ENCODE results near the gene LECT2. TPM values are rescaled to one million over a fixed set of nuclear protein-coding genes. Genes with fewer than 3 reads are reported as not detected.

Gene LECT2
- total RNA-seq, 1 donor from 2014 or later: not detected

DNA sequence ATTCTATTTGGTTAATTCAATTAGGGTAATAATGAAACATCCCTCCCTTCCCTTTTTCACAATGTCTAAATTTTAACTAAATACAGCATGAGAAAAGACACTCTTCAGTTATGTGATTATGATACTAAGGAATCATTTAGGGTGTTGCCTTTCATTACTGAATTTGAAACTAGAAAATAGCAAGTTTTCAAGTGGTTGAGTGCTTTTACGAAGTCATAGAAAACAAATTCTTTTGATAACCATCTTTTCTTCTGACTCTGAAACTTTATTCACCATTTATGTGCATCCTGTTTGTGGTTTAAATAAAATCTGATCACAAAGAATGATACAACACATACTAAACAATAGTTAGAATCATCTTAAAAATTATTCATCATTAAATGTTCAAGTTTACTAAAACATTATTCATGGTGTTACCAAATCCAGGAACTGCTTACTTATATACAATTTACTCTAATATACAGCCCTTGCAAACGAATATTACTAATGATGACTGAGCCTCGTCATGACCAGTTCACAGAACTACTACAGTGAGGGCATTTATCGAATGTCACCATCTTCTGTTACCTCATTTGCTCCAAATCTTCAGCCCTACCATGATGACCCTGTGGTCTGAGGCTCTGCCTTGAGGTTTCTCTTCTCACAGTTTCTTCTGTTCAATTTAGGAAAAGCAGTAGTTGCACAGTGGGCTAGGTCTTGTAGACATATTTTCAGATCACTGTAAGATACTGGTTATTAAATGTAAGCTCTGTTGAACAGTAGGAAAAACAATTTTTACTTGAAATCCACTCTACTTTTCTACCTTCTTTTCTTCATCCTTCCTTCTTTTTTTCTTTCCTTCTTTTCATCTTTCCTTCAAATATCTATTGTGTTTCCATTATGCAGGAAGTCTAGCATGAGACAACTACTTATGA lies 40.8 kb downstream of the LECT2 start:
- peaks cover 92% of the 10 kb centered on the region for H3K27me3 Mint-ChIP-seq
- no peak for DNase-seq (ENCODE audit: extremely low spot score, unreplicated experiment)

DNA sequence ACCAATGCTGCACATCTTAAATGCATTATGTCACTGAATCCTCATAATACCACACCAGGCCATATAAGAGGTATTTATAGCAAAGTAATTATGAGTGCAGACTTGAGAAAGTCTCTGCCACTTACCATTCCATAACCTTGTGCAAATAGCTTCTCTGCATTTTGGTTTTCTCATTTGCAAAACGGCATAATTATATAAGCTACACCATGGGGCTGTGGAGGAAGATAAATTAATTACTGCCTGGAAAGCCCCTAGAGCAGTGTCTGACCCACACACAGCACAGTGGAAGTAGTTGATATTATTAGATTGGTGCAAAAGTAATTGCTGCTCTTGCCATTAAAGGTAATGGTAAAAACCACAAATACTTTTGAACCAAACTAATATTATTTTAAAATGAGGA lies 49.6 kb downstream of the LECT2 start:
- Mint-ChIP-seq H3K36me3 (no peaks in the 10 kb centered on the region), H3K4me3 (no peak overlapping the region), H3K27ac (no peak overlapping the region), H3K4me1 (ENCODE audit: unreplicated experiment) (peaks cover 9% of the 10 kb centered on the region), H3K9me3 (no peaks in the 10 kb centered on the region), H3K27me3 (peaks cover 60% of the 10 kb centered on the region)
- no peak for DNase-seq (ENCODE audit: extremely low spot score, unreplicated experiment)
- TF ChIP-seq, protein P1, sequence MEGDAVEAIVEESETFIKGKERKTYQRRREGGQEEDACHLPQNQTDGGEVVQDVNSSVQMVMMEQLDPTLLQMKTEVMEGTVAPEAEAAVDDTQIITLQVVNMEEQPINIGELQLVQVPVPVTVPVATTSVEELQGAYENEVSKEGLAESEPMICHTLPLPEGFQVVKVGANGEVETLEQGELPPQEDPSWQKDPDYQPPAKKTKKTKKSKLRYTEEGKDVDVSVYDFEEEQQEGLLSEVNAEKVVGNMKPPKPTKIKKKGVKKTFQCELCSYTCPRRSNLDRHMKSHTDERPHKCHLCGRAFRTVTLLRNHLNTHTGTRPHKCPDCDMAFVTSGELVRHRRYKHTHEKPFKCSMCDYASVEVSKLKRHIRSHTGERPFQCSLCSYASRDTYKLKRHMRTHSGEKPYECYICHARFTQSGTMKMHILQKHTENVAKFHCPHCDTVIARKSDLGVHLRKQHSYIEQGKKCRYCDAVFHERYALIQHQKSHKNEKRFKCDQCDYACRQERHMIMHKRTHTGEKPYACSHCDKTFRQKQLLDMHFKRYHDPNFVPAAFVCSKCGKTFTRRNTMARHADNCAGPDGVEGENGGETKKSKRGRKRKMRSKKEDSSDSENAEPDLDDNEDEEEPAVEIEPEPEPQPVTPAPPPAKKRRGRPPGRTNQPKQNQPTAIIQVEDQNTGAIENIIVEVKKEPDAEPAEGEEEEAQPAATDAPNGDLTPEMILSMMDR (conservative IDR thresholded peaks at IDR 0.05): no peak

More for the DNA sequence above, 40.8 kb downstream of the LECT2 start:
- TF ChIP-seq, protein P1 (conservative IDR thresholded peaks at IDR 0.05): no peak
- H3K4me1 Mint-ChIP-seq (ENCODE audit: unreplicated experiment): no peaks in the 10 kb centered on the region
- H3K9me3 Mint-ChIP-seq: no peaks in the 10 kb centered on the region
- no peak overlapping the region for H3K27ac Mint-ChIP-seq
- no peak overlapping the region for H3K4me3 Mint-ChIP-seq
- no peaks in the 10 kb centered on the region for H3K36me3 Mint-ChIP-seq

DNA sequence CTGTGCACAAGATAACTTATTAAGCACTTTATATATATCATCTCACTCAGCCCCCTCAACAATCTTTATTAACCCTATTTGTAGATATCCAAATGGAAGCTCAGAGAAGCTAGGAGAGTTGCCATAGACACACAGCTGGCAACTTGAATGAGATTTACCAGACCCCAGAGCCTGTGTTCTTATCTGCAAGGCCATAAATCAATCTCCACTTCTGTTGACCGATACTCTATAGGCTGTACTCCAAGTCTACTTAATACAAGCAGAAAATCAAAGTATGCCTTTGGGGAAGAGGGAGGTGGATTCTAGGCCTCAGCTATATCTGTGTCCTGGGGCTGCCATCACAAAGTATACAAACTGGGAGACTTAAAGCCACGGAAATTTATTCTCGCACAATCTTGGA lies 53.1 kb downstream of the LECT2 start:
- Mint-ChIP-seq H3K36me3 (no peaks in the 10 kb centered on the region), H3K27ac (no peak overlapping the region), H3K27me3 (peaks cover 61% of the 10 kb centered on the region), H3K9me3 (no peaks in the 10 kb centered on the region), H3K4me1 (ENCODE audit: unreplicated experiment) (peaks cover 9% of the 10 kb centered on the region), H3K4me3 (no peak overlapping the region)
- TF ChIP-seq, protein P1 (conservative IDR thresholded peaks at IDR 0.05): no peak
- no peak for DNase-seq (ENCODE audit: extremely low spot score, unreplicated experiment)

DNA sequence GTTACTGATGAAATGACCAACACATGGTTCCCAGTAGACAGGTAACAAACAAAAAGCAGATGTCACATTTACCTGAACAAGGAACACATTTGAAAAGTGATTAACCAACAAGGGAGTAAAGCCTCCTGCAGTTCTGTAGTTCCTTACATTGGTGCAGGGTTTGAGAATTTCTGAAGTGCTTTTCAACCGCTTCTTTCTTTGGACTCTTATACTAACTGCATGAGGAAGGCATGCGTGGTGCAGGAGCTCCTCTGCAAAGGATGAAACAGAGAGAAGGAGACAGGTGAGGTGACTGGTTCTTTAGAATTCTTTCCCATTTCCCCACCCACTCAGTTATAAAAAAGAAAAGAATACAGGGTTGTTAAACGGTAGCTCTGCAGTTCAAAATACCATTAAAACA lies 54.5 kb downstream of the LECT2 start:
- H3K36me3 Mint-ChIP-seq: no peaks in the 10 kb centered on the region
- no peak overlapping the region for H3K4me3 Mint-ChIP-seq
- no peak for DNase-seq (ENCODE audit: extremely low spot score, unreplicated experiment)
- no peak overlapping the region for H3K27ac Mint-ChIP-seq
- peaks cover 13% of the 10 kb centered on the region for H3K4me1 Mint-ChIP-seq (ENCODE audit: unreplicated experiment)
- H3K9me3 Mint-ChIP-seq: no peaks in the 10 kb centered on the region
- peaks cover 63% of the 10 kb centered on the region for H3K27me3 Mint-ChIP-seq
- TF ChIP-seq, protein P1 (conservative IDR thresholded peaks at IDR 0.05): no peak

DNA sequence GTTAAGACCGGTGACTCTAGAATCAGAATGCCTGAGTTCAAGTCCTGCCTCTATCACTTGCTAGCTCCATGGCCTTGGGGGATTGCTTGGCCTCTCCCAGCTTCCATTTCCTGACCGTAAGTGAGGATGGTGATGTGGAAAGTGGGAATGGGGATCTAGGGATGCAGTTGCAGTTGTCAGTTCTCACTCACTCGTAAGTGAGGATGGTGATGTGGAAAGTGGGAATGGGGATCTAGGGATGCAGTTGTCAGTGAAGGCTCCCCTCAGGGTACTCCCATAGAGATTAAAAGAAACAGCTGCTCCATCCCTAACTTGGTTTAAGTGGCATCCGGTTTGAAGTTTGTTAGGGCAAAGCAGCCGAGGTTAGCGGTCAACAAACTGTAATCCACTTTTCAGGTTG lies 56.1 kb downstream of the LECT2 start:
- TF ChIP-seq, protein P1 (conservative IDR thresholded peaks at IDR 0.05): no peak
- no peaks in the 10 kb centered on the region for H3K36me3 Mint-ChIP-seq
- no peak for DNase-seq (ENCODE audit: extremely low spot score, unreplicated experiment)
- H3K27me3 Mint-ChIP-seq: peaks cover 66% of the 10 kb centered on the region
- peaks cover 21% of the 10 kb centered on the region for H3K4me1 Mint-ChIP-seq (ENCODE audit: unreplicated experiment)
- no peak overlapping the region for H3K4me3 Mint-ChIP-seq
- H3K9me3 Mint-ChIP-seq: no peaks in the 10 kb centered on the region
- no peak overlapping the region for H3K27ac Mint-ChIP-seq

Other genes with a start within 250 kb of the LECT2 start
- gene SLC25A48, start 120.3 kb downstream of the LECT2 start, total RNA-seq (ENCODE audit: low replicate concordance): 3.3 and 8.2 TPM in 2 replicates
- not detected in 2 replicates for gene IL9, start 59.1 kb downstream of the LECT2 start, total RNA-seq (ENCODE audit: low replicate concordance)
- 71.4 and 302 TPM in 2 replicates for gene TGFBI, start 74.0 kb upstream of the LECT2 start, total RNA-seq (ENCODE audit: low replicate concordance)
- 69.1 and 80.0 TPM in 2 replicates for gene SMAD5, start 177.9 kb upstream of the LECT2 start, total RNA-seq (ENCODE audit: low replicate concordance)
- gene SMIM32, start 238.2 kb upstream of the LECT2 start, total RNA-seq (ENCODE audit: low replicate concordance): 12.8 and 17.0 TPM in 2 replicates

Data from type B pancreatic cell (in vitro differentiated cells).